Neutrophil (primary cell): ENCODE data around the gene CHIC2.

Source experiments
- H3K27ac ChIP-seq: fragments of 200-600 bp; sonication (generic); 2 replicates; pipeline ENCODE4 v1.5.1; 2016; ENCODE audit warnings: mild to moderate bottlenecking, moderate library complexity
- H3K27me3 ChIP-seq: fragments of 200-600 bp; sonication (generic); 2 replicates; pipeline ENCODE4 v1.6.0; 2016; ENCODE audit warnings: mild to moderate bottlenecking
- H3K36me3 ChIP-seq: fragments of 200-600 bp; sonication (generic); 2 replicates; pipeline ENCODE4 v1.5.1; 2017
- H3K4me1 ChIP-seq, 2 experiments: fragments of 200-600 bp in 1 of 2; sonication (generic) in 1 of 2; 1 replicate in 1 of 2; 2 replicates in 1 of 2; pipeline versions ENCODE4 v1.5.1 to v1.6.1; 2013 to 2016; ENCODE audit warnings: low read depth in 1 of 2, low read length in 1 of 2, mild to moderate bottlenecking in 1 of 2, moderate library complexity in 1 of 2; ENCODE audit not compliant: control insufficient read depth in 1 of 2, insufficient read depth in 1 of 2
- H3K4me3 ChIP-seq, 2 experiments: fragments of 200-600 bp in 1 of 2; sonication (generic) in 1 of 2; 1 replicate in 1 of 2; 2 replicates in 1 of 2; pipeline ENCODE4 v1.5.1; 2013 to 2016; ENCODE audit warnings: low read depth in 1 of 2, low read length in 1 of 2, mild to moderate bottlenecking in 1 of 2, moderate library complexity in 1 of 2
- H3K9me3 ChIP-seq: fragments of 200-600 bp; sonication (generic); 2 replicates; pipeline ENCODE4 v1.5.1; 2016
- CTCF ChIP-seq: fragments of 200-600 bp; sonication (generic); IDR thresholded peaks from 2 replicates; pipeline ENCODE4 v1.5.1; 2016; ENCODE audit warnings: antibody characterized with exemption

CHIC2 gene

GRCh38 chr4:54104907-54105306, 40.5 kb upstream of the CHIC2 start:
- Histone ChIP-seq H3K27ac (no peak overlapping the region), H3K27me3 (peaks cover 100% of the 10 kb centered on the region), H3K4me1 (peaks cover 7 to 28% of the 10 kb centered on the region in 2 experiments)

GRCh38 chr4:54103190-54103574, 38.8 kb upstream of the CHIC2 start:
- TF ChIP-seq CTCF: no peak
- H3K4me3 ChIP-seq: no peak overlapping the region
- no peaks in the 10 kb centered on the region for H3K9me3 ChIP-seq
- H3K4me1 ChIP-seq: peaks cover 7 to 25% of the 10 kb centered on the region in 2 experiments
- peaks cover 100% of the 10 kb centered on the region for H3K27me3 ChIP-seq
- H3K27ac ChIP-seq: no peak overlapping the region
- H3K36me3 ChIP-seq: no peaks in the 10 kb centered on the region

More at GRCh38 chr4:54104907-54105306, 40.5 kb upstream of the CHIC2 start:
- Histone ChIP-seq H3K4me3 (no peak overlapping the region), H3K36me3 (no peaks in the 10 kb centered on the region), H3K9me3 (no peaks in the 10 kb centered on the region)
- TF ChIP-seq CTCF: no peak

- H3K27me3 ChIP-seq: peaks cover 100% of the 10 kb centered on the region
Observed at GRCh38 chr4:54102531-54103106, 38.2 kb upstream of the CHIC2 start.

GRCh38 chr4:54101190-54102041, 37.0 kb upstream of the CHIC2 start:
- TF ChIP-seq CTCF: no peak
- peaks cover 100% of the 10 kb centered on the region for H3K27me3 ChIP-seq
- peaks cover 7 to 25% of the 10 kb centered on the region in 2 experiments for H3K4me1 ChIP-seq
- no peaks in the 10 kb centered on the region for H3K9me3 ChIP-seq
- no peak overlapping the region for H3K27ac ChIP-seq
- H3K4me3 ChIP-seq: no peak overlapping the region
- H3K36me3 ChIP-seq: no peaks in the 10 kb centered on the region

More at GRCh38 chr4:54102531-54103106, 38.2 kb upstream of the CHIC2 start:
- no peaks in the 10 kb centered on the region for H3K36me3 ChIP-seq
- no peak for TF ChIP-seq CTCF
- H3K4me3 ChIP-seq: no peak overlapping the region
- no peaks in the 10 kb centered on the region for H3K9me3 ChIP-seq
- peaks cover 7 to 25% of the 10 kb centered on the region in 2 experiments for H3K4me1 ChIP-seq
- H3K27ac ChIP-seq: no peak overlapping the region

- peaks cover 7 to 25% of the 10 kb centered on the region in 2 experiments for H3K4me1 ChIP-seq
- H3K36me3 ChIP-seq: no peaks in the 10 kb centered on the region
- peaks cover 100% of the 10 kb centered on the region for H3K27me3 ChIP-seq
- no peak overlapping the region for H3K27ac ChIP-seq
- TF ChIP-seq CTCF: no peak
- no peak overlapping the region for H3K4me3 ChIP-seq
- H3K9me3 ChIP-seq: no peaks in the 10 kb centered on the region
Observed at GRCh38 chr4:54100595-54101189, 36.3 kb upstream of the CHIC2 start.
